Measurements from ENCODE around the gene FKBP1A.

DNA sequence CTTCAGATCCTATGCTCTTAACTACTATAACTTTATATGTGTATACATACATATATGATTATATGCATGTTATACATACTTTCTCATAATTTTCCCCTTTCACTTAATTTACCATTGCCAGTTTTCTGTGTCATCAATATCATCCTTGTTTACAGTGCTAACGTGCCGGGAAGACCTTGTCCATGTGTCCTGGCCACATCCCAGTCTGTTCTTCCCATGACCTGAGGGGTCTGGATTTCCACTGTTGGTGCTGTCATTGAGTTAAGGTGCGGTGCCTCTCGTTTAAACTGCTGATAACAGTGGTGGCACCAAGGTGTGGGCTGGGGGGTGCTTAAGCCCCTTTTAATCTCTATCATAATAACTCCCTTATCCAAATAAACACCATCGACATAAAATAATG lies 55.4 kb downstream of the FKBP1A start:
- TF ChIP-seq, protein P1, sequence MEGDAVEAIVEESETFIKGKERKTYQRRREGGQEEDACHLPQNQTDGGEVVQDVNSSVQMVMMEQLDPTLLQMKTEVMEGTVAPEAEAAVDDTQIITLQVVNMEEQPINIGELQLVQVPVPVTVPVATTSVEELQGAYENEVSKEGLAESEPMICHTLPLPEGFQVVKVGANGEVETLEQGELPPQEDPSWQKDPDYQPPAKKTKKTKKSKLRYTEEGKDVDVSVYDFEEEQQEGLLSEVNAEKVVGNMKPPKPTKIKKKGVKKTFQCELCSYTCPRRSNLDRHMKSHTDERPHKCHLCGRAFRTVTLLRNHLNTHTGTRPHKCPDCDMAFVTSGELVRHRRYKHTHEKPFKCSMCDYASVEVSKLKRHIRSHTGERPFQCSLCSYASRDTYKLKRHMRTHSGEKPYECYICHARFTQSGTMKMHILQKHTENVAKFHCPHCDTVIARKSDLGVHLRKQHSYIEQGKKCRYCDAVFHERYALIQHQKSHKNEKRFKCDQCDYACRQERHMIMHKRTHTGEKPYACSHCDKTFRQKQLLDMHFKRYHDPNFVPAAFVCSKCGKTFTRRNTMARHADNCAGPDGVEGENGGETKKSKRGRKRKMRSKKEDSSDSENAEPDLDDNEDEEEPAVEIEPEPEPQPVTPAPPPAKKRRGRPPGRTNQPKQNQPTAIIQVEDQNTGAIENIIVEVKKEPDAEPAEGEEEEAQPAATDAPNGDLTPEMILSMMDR (IDR thresholded peaks at IDR 0.05) = no peak
- TF ChIP-seq POLR2AphosphoS5 (IDR thresholded peaks at IDR 0.05) (no peak), POLR2A (IDR thresholded peaks at IDR 0.05) (no peak), EP300 (IDR thresholded peaks at IDR 0.05) (no peak)

Measured in sigmoid colon (tissue), 4 donors.